NCI-H526 treated with DMSO at 0.1 percent for 48 hours (cell line): ENCODE data around the gene NR2C1.
"Not testable (repeated sequence)": the region's sequence is repeated elsewhere in the genome, so short reads cannot be mapped to it uniquely, and the experiment has no call there.

Experiments used
- DNase-seq: peaks from one replicate; lab custom pipeline; 2025; lab: John Stamatoyannopoulos, UW

NR2C1 gene

DNA sequence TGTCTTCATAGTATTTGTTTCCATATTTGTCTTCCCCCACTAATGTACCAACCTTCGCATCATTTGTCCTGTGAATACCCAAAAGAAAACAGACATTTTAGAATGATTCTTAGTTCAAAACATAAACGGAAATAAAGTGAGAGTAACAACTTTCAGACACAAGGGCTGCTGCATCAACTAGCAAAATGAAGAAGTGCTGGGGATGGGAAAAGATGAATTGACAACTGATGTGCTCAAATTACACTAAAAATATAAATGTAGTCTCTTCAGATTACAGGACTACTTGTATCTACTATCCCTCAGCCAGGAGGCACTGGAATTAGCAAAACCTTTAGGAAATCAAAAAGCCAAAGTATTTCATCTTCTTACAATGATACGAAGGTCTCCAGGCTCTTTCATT lies 70.7 kb downstream of the NR2C1 start:
- DNase-seq, result no peak

- no peak for DNase-seq
Observed at GRCh38 chr12:94998326-94998725, 75.1 kb downstream of the NR2C1 start.

DNA sequence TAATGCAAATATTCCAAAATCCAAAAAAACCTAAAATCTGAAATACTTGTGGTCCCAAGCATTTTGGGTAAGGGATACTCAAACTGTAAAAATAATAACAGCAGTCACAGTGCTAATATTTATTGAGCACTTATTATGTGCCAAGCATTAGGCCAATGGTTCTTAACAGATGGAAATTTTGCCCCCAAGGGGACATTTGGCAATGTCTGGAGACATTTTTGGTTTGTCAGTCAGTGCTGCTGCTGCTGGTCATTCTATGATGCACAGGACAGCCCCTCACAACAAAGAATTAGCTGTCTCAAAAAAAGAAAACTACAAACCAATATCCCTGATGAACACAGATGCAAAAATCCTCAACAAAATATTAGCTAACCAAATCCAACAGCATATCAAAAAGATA lies 75.7 kb downstream of the NR2C1 start:
- DNase-seq, result no peak

DNA sequence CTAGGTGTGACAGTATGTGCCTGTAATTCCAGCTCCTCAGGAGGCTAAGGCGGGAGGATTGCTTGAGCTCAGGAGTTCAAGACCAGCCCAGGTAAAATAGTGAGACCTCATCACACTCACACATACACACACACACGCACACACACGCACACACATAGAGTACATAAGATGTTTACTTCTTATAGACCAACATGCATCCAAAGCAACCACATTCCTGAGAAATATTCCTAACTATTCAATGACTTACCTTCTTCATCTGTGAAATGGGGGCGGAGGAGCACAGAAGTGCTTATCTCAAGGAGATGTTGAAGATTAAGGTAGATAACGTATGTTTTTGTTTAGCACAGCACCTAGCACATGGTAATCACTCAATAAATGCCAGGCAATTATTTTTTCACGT lies 76.4 kb downstream of the NR2C1 start:
- no peak for DNase-seq

DNA sequence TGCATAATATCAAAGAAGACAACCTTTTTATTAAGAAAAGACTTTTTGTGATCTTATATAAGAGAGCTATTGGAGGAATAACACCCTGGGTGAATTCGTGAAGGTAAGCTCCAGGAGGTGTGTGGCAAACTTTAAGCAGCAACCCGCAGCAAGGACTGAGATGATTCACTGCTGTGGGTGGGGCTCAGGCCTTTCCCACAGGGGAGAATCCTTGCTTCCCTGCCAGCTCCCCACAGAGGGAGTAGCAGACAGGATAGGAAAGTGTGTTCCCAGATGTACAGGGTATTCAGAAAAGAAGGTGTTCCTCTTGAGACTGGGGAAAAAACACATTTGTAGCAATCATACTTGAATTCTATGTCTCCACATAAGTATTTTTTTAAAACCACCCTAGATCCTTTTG lies 79.1 kb downstream of the NR2C1 start:
- DNase-seq, result no peak

- DNase-seq, result not testable (repeated sequence)
Observed at GRCh38 chr12:94993855-94994254, 79.6 kb downstream of the NR2C1 start.

DNA sequence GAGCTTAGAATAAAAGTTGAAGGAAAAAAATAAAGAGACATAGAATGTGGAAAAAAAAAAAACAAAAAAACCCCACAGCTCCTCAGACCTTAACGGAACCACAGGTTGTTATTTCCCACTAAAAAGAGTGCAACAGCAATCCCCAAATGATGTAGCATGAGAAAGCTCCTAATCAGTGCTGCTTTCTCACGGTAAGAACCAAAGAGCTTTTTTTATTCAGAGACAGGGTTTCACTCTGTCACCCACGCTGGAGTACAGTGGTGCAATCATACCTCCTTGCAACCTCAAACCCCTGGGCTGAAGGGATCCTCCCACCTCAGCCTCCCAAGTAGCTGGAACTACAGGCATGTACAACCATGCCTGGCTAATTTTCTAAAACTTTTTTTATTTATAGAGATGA lies 83.2 kb downstream of the NR2C1 start:
- no peak for DNase-seq

- no peak for DNase-seq
Observed at GRCh38 chr12:94988471-94988870, 84.9 kb downstream of the NR2C1 start.

DNA sequence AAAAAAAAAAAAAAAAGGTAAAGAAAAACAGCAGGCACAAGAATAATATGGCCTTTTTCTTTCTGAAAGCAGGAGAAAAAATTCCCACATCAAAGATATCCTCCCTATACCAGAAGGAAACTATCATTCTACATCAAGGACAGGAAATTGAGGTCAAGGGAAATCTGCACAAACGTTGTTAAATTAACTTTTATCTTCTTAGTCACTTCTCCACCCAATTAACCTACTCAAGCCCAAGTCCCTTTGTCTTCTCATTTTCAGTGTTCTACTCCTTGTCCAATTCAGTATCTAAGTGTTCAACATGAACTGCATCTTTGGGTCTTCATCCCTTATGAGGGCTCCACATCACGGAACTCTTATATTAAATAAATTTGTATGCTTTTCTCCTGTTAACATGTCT lies 85.6 kb downstream of the NR2C1 start:
- no peak for DNase-seq

- no peak for DNase-seq
Observed at GRCh38 chr12:94987076-94987669, 86.2 kb downstream of the NR2C1 start.

- not testable (repeated sequence) for DNase-seq
Observed at GRCh38 chr12:94985099-94985498, 88.3 kb downstream of the NR2C1 start.

GRCh38 chr12:94983321-94983720 lies 90.1 kb downstream of the NR2C1 start:
- no peak for DNase-seq

DNA sequence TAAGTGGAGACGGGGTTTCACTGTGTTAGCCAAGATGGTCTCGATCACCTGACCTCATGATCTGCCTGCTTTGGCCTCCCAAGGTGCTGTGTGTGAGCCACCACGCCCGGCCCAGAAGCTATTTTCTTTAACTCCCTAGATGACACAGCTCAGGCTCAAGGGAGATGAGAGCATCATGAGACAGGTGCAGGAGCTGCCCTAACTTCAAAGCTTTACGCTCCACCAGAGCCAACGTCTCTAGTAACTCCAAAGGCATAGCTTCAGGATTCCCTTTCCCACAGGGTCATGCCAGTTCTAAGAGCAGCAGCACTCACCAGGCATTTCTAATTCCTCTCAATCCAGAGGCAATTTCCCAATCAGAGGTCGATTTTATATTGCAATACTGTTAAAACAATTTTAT lies 91.0 kb downstream of the NR2C1 start:
- no peak for DNase-seq

DNA sequence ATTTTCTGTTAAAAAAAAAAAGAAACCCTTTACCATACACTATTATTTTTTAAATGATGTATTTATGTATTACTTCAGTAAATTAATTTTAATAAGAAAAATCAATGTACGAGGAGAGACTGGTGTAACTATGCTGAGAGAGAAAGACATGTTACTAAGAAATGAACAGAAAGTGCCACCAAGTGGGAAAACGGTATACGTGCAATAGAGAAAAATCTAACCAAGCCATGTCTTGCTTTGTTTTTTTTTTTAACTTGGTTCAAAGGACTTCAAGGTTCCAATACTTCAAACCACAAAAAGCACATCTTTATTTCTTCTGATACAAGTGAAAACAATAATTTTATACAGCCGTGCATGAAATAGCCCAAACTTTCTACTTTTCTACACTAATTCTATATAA lies 92.8 kb downstream of the NR2C1 start:
- no peak for DNase-seq

GRCh38 chr12:94979941-94980340 lies 93.5 kb downstream of the NR2C1 start:
- DNase-seq, result no peak

DNA sequence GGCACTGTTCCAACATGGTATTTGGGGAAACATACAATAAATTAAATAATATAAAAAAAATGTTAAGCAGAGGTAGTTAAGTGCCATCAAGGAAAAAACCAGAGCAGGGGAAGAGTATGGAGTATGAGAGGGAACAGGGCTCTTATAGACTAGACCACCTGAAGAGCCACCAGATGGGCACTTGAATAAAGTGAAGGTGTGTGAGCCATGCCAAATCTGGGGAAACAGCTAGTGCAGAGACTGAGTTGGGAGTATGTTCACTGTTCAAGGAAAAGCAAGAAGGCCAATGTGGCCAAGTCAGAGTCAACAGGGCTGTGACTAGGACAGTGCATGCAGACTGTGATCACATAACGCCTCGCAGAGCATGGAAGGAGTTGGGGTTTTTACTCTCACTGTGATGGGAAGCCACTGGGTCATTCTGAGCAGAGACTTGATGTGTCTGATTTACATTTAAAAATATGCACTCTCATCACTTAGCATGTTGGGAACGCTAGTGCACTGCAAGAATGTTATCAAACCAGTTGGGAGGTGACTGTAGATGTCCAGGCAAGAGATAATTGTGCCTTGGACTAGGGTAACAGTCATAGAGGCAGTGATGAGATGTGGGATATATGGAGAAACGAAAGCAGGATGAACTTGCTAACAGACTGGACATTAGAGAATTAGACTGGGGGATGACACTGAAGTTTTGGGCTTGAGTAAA lies 95.5 kb downstream of the NR2C1 start:
- no peak for DNase-seq

- DNase-seq, result no peak
Observed at GRCh38 chr12:94973221-94973620, 100.2 kb downstream of the NR2C1 start.

GRCh38 chr12:94972795-94973194 lies 100.6 kb downstream of the NR2C1 start:
- no peak for DNase-seq

GRCh38 chr12:94971923-94972322 lies 101.5 kb downstream of the NR2C1 start:
- DNase-seq, result no peak

- no peak for DNase-seq
Observed at GRCh38 chr12:94970560-94970959, 102.9 kb downstream of the NR2C1 start.
